ENCODE measurements around the gene GRAMD1C.

GRAMD1C gene

DNA sequence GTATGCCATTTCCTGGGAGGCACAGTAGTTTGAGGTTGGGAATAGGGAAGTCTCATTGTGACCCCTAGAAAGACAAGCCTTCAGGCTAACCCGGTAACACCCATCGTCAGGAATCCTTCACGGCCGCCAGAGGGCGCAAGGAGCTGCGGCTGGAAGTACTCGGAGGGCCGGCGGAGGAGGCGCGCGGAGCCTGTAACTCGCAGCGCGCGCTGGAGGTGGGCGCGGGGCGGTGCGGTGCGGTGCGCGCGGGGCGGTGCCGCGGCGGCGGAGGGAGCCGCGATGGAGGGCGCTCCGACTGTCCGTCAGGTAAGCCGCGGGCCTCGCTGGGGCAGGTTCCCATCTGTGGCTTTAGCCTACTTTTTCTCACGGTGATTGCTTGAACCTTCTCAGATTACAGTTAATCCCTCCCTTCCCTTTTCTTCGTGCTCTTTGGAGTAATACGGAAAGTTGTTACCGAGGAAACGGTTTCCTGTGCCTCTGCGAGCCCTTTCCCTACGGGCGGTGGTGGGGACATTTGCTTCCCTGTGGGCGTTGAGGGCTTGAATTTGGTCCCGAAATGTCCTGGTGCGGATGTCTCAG is at the start of gene GRAMD1C:
Gene GRAMD1C (plus strand): TSS at position 158 of the 579 bp plus-strand sequence. CDS start 122 bp downstream, at position 280.
- DNase-seq (ENCODE audit: low read depth): peak; percentile 48
- peak within 1 kb of the TSS; percentile 60 for H3K4me3 ChIP-seq (ENCODE audit: low read depth, low read length)
- TF ChIP-seq, protein P1, sequence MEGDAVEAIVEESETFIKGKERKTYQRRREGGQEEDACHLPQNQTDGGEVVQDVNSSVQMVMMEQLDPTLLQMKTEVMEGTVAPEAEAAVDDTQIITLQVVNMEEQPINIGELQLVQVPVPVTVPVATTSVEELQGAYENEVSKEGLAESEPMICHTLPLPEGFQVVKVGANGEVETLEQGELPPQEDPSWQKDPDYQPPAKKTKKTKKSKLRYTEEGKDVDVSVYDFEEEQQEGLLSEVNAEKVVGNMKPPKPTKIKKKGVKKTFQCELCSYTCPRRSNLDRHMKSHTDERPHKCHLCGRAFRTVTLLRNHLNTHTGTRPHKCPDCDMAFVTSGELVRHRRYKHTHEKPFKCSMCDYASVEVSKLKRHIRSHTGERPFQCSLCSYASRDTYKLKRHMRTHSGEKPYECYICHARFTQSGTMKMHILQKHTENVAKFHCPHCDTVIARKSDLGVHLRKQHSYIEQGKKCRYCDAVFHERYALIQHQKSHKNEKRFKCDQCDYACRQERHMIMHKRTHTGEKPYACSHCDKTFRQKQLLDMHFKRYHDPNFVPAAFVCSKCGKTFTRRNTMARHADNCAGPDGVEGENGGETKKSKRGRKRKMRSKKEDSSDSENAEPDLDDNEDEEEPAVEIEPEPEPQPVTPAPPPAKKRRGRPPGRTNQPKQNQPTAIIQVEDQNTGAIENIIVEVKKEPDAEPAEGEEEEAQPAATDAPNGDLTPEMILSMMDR (IDR thresholded peaks at IDR 0.05; ENCODE audit: control insufficient read depth, extremely low read depth, insufficient read depth): peak; percentile 87

DNA sequence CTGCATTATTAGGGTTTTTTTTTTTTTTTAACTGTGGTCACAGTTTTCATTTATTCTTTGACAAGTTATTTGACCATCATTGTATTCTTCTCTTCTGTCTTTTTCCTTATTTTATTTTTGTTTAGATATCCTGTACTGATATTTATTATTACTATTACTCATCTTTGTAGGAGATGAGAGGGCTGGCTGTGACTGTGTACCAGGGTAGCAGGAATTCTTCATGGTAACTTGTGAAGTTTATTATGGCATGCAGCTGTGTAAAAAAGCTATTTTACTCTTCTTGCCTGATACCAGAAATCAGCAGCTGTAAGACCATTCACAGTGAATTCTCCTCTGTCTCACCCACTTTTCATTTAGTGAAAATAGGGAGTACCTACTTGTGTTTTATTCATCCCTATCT is 47.2 kb upstream of the GRAMD1C start:
- no peak overlapping the region for H3K4me3 ChIP-seq (ENCODE audit: low read depth, low read length)
- TF ChIP-seq, protein P1 (IDR thresholded peaks at IDR 0.05; ENCODE audit: control insufficient read depth, extremely low read depth, insufficient read depth): no peak
- no peak for DNase-seq (ENCODE audit: low read depth)

GRCh38 chr3:113794526-113794925 is 44.1 kb upstream of the GRAMD1C start:
- no peak overlapping the region for H3K4me3 ChIP-seq (ENCODE audit: low read depth, low read length)
- TF ChIP-seq, protein P1 (IDR thresholded peaks at IDR 0.05; ENCODE audit: control insufficient read depth, extremely low read depth, insufficient read depth): no peak
- no peak for DNase-seq (ENCODE audit: low read depth)

DNA sequence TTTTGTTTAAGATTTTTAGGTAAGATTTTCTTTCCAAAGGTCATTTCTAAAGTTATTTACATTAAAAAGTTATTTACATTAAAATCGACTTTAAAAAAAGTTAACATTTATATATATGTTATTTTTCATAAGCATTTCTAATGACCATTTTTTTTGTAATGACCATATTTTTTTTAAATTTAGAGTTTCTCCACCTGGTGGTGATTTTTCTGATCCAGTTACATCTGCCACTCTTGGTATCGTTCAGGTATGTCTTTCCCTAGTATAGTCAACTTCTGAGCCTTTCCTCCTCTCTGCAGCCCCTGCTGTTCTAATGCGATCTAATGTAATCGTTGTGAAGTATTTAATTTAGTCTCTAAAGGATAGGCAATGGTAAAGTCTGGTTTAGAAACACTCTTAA is 42.9 kb upstream of the GRAMD1C start:
- no peak for DNase-seq (ENCODE audit: low read depth)
- TF ChIP-seq, protein P1 (IDR thresholded peaks at IDR 0.05; ENCODE audit: control insufficient read depth, extremely low read depth, insufficient read depth): no peak

GRCh38 chr3:113802795-113803455 is 35.7 kb upstream of the GRAMD1C start:
- no peak for DNase-seq (ENCODE audit: low read depth)
- no peak overlapping the region for H3K4me3 ChIP-seq (ENCODE audit: low read depth, low read length)
- TF ChIP-seq, protein P1 (IDR thresholded peaks at IDR 0.05; ENCODE audit: control insufficient read depth, extremely low read depth, insufficient read depth): no peak

More for the DNA sequence above, 42.9 kb upstream of the GRAMD1C start:
- H3K4me3 ChIP-seq (ENCODE audit: low read depth, low read length): no peak overlapping the region

GRCh38 chr3:113804661-113805060 is 33.9 kb upstream of the GRAMD1C start:
- TF ChIP-seq, protein P1 (IDR thresholded peaks at IDR 0.05; ENCODE audit: control insufficient read depth, extremely low read depth, insufficient read depth): no peak
- no peak for DNase-seq (ENCODE audit: low read depth)

More at GRCh38 chr3:113804661-113805060, 33.9 kb upstream of the GRAMD1C start:
- no peak overlapping the region for H3K4me3 ChIP-seq (ENCODE audit: low read depth, low read length)

Data from LNCaP clone FGC (cell line).